IMR-90 (cell line): Measurements from ENCODE around the gene MDM2. TPM values are rescaled to one million over a fixed set of nuclear protein-coding genes. Genes with fewer than 3 reads are reported as not detected.

Experiments used
- ATAC-seq: fragments of 200-7000 bp; cut with Tn5 transposase; 2 replicates; pipeline ENCODE4 v1.9.1; 2020; ENCODE audit warnings: low read depth, mild to moderate bottlenecking, moderate library complexity
- BruUV-seq: library from RNA; stranded (reverse); fragments of 400-500 nt; replicated peaks from 2 replicates; lab custom pipeline; 2021; lab: Mats Ljungman, UMichigan
- CTCF ChIA-PET: fragments of 300-600 bp; formaldehyde crosslinking; extraction: SDS; loops from one replicate; lab custom pipeline; 2021; ENCODE audit warnings: antibody characterized with exemption; lab: Yijun Ruan, JAX
- POLR2A ChIA-PET: fragments of 300-600 bp; sonication (Branson Sonifier 250); formaldehyde crosslinking; loops from one replicate; lab custom pipeline; 2022; ENCODE audit warnings: antibody characterized with exemption; ENCODE audit not compliant: unreplicated experiment; lab: Charles Lee
- DNase-seq: peaks from one replicate; pipeline ENCODE4 v3.0.0; 2013
- H2AFZ ChIP-seq: replicated peaks from 2 replicates; pipeline ENCODE3; 2013; ENCODE audit warnings: low read length, mild to moderate bottlenecking; ENCODE audit not compliant: poor library complexity
- H2AK5ac ChIP-seq: 2 replicates; pipeline ENCODE4 v1.6.1; 2013; ENCODE audit warnings: low read depth, low read length, inconsistent platforms
- H2AK9ac ChIP-seq: replicated peaks from 2 replicates; pipeline ENCODE3; 2013; ENCODE audit warnings: mild to moderate bottlenecking, low read depth, low read length, moderate library complexity; ENCODE audit not compliant: poor library complexity
- H2BK120ac ChIP-seq: 2 replicates; pipeline ENCODE4 v1.6.1; 2013; ENCODE audit warnings: low read depth, low read length, inconsistent platforms
- H2BK15ac ChIP-seq: 3 replicates; pipeline ENCODE4 v1.6.1; 2013; ENCODE audit warnings: low read depth, low read length, inconsistent platforms
- H2BK20ac ChIP-seq: 2 replicates; pipeline ENCODE4 v1.6.1; 2013; ENCODE audit warnings: low read depth, mild to moderate bottlenecking, inconsistent platforms, low read length, moderate library complexity
- H2BK5ac ChIP-seq: 2 replicates; pipeline ENCODE4 v1.6.1; 2013; ENCODE audit warnings: mild to moderate bottlenecking, low read depth, low read length, inconsistent platforms; ENCODE audit not compliant: poor library complexity, severe bottlenecking
- H3K14ac ChIP-seq: replicated peaks from 2 replicates; pipeline ENCODE4 v1.6.1; 2013; ENCODE audit warnings: low read depth, low read length, inconsistent platforms
- H3K18ac ChIP-seq: 2 replicates; pipeline ENCODE4 v1.6.1; 2013; ENCODE audit warnings: low read depth, low read length, control low read depth
- H3K23ac ChIP-seq: 2 replicates; pipeline ENCODE4 v1.6.1; 2013; ENCODE audit warnings: low read depth, low read length, inconsistent platforms
- H3K27ac ChIP-seq: 2 replicates; pipeline ENCODE4 v1.5.1; 2013; ENCODE audit warnings: mild to moderate bottlenecking, control low read depth, low read length; ENCODE audit not compliant: insufficient read depth
- H3K27me3 ChIP-seq: 2 replicates; pipeline ENCODE4 v1.6.1; 2013; ENCODE audit warnings: low read length; ENCODE audit not compliant: control insufficient read depth, insufficient read depth
- H3K36me3 ChIP-seq: 2 replicates; pipeline ENCODE4 v1.6.1; 2013; ENCODE audit warnings: low read length, mixed read lengths; ENCODE audit not compliant: control insufficient read depth, insufficient read depth
- H3K4ac ChIP-seq: 2 replicates; pipeline ENCODE4 v1.6.1; 2013; ENCODE audit warnings: low read depth, low read length, inconsistent platforms
- H3K4me1 ChIP-seq: 2 replicates; pipeline ENCODE4 v1.6.1; 2013; ENCODE audit warnings: low read length, mixed read lengths; ENCODE audit not compliant: control insufficient read depth, insufficient read depth
- H3K4me2 ChIP-seq: 2 replicates; pipeline ENCODE4 v1.6.1; 2013; ENCODE audit warnings: low read depth, mild to moderate bottlenecking, control low read depth, low read length, moderate library complexity
- H3K4me3 ChIP-seq: 2 replicates; pipeline ENCODE4 v1.5.1; 2013; ENCODE audit warnings: low read depth, mild to moderate bottlenecking, control low read depth, low read length, moderate library complexity; ENCODE audit not compliant: insufficient read depth
- H3K56ac ChIP-seq: 2 replicates; pipeline ENCODE4 v1.6.1; 2013; ENCODE audit warnings: low read length, inconsistent platforms; ENCODE audit not compliant: insufficient read depth; ENCODE audit errors: extremely low read depth
- H3K79me1 ChIP-seq, 2 experiments: 2 replicates each; pipeline ENCODE4 v1.6.1; 2013; ENCODE audit warnings: low read length in 2 of 2, inconsistent platforms in 1 of 2, low read depth in 1 of 2
- H3K9ac ChIP-seq: 2 replicates; pipeline ENCODE4 v1.6.1; 2013; ENCODE audit warnings: low read depth, low read length, control low read depth
- H3K9me1 ChIP-seq: 2 replicates; pipeline ENCODE4 v1.6.1; 2013; ENCODE audit warnings: low read length, inconsistent platforms; ENCODE audit not compliant: insufficient read depth
- H3K9me3 ChIP-seq: 2 replicates; pipeline ENCODE4 v1.6.1; 2013; ENCODE audit warnings: low read length; ENCODE audit not compliant: control insufficient read depth, insufficient read depth
- H4K20me1 ChIP-seq: 2 replicates; pipeline ENCODE4 v1.6.1; 2013; ENCODE audit warnings: low read length, inconsistent platforms; ENCODE audit not compliant: insufficient read depth
- H4K5ac ChIP-seq: 2 replicates; pipeline ENCODE4 v1.6.1; 2013; ENCODE audit warnings: mild to moderate bottlenecking, low read depth, low read length, control low read depth
- H4K8ac ChIP-seq, 2 experiments: 2 replicates each; pipeline ENCODE4 v1.6.1; 2013; ENCODE audit warnings: low read depth in 2 of 2, low read length in 2 of 2, control low read depth in 1 of 2, inconsistent platforms in 1 of 2
- H4K91ac ChIP-seq: 2 replicates; pipeline ENCODE4 v1.6.1; 2013; ENCODE audit warnings: low read depth, low read length, inconsistent platforms; ENCODE audit not compliant: insufficient read depth
- BHLHE40 ChIP-seq: fragments of 150-350 bp; IDR thresholded peaks from 2 replicates; pipeline ENCODE4 v1.6.1; 2016; ENCODE audit warnings: mild to moderate bottlenecking, low read depth, low read length
- CEBPB ChIP-seq: IDR thresholded peaks from 2 replicates; pipeline ENCODE4 v1.6.1; 2012; ENCODE audit warnings: low read depth, low read length, improper control_type of control experiment
- CHD1 ChIP-seq: IDR thresholded peaks from 2 replicates; pipeline ENCODE4 v1.6.1; 2012; ENCODE audit warnings: low read depth, low read length, improper control_type of control experiment
- CTCF ChIP-seq: conservative IDR thresholded peaks from 2 replicates; pipeline ENCODE4 v1.5.1; 2012; ENCODE audit warnings: mild to moderate bottlenecking, low read depth, low read length, improper control_type of control experiment
- ELK1 ChIP-seq: fragments of 150-350 bp; IDR thresholded peaks from 2 replicates; pipeline ENCODE4 v1.6.1; 2016; ENCODE audit warnings: low read depth, mild to moderate bottlenecking, low read length, moderate library complexity, borderline replicate concordance
- FOS ChIP-seq: fragments of 150-350 bp; IDR thresholded peaks from 2 replicates; pipeline ENCODE4 v1.6.1; 2016; ENCODE audit warnings: low read depth, low read length
- MAFK ChIP-seq: IDR thresholded peaks from 2 replicates; pipeline ENCODE4 v1.6.1; 2012; ENCODE audit warnings: low read depth, low read length, improper control_type of control experiment
- MAZ ChIP-seq: IDR thresholded peaks from 2 replicates; pipeline ENCODE4 v1.6.1; 2012; ENCODE audit warnings: low read depth, mild to moderate bottlenecking, low read length, improper control_type of control experiment, moderate library complexity, borderline replicate concordance
- MXI1 ChIP-seq: IDR thresholded peaks from 2 replicates; pipeline ENCODE4 v1.6.1; 2012; ENCODE audit warnings: low read depth, mild to moderate bottlenecking, low read length, moderate library complexity, borderline replicate concordance
- NFE2L2 ChIP-seq: fragments of 150-350 bp; IDR thresholded peaks from 2 replicates; pipeline ENCODE4 v1.6.1; 2016; ENCODE audit warnings: low read depth, mild to moderate bottlenecking, low read length
- POLR2A ChIP-seq: IDR thresholded peaks from 2 replicates; pipeline ENCODE4 v1.6.1; 2012; ENCODE audit warnings: mild to moderate bottlenecking, low read depth, low read length
- RAD21 ChIP-seq: IDR thresholded peaks from 2 replicates; pipeline ENCODE4 v1.6.1; 2012; ENCODE audit warnings: low read length, improper control_type of control experiment
- RCOR1 ChIP-seq: IDR thresholded peaks from 2 replicates; pipeline ENCODE4 v1.6.1; 2012; ENCODE audit warnings: mild to moderate bottlenecking, low read length, improper control_type of control experiment; ENCODE audit not compliant: insufficient replicate concordance
- RFX5 ChIP-seq: IDR thresholded peaks from 2 replicates; pipeline ENCODE4 v1.8.0; 2012; ENCODE audit warnings: low read depth, mild to moderate bottlenecking, low read length, moderate library complexity
- SMC3 ChIP-seq: fragments of 150-350 bp; IDR thresholded peaks from 2 replicates; pipeline ENCODE4 v1.6.1; 2016; ENCODE audit warnings: low read depth, mild to moderate bottlenecking, antibody characterized with exemption, low read length, moderate library complexity
- USF2 ChIP-seq: fragments of 150-350 bp; IDR thresholded peaks from 2 replicates; pipeline ENCODE4 v1.6.1; 2017; ENCODE audit warnings: mild to moderate bottlenecking, antibody characterized with exemption, low read length, low read depth
- WGBS, 2 experiments: methylation state at CpG; one replicate each; pipeline versions ENCODE4 v1.1.5 to v1.1.7; 2013; ENCODE audit warnings: missing lambda C conversion rate in 2 of 2; ENCODE audit not compliant: insufficient read length in 1 of 2; ENCODE audit errors: extremely low coverage in 2 of 2; 5-methylcytosine and 5-hydroxymethylcytosine counted together
- dilution Hi-C: fragments of 300-500 bp; cut with HindIII; formaldehyde crosslinking; loops from one replicate; pipeline ENCODE4 v1.14.3; 2018; ENCODE audit warnings: low sequenced_read_pairs; ENCODE audit not compliant: unreplicated experiment
- in situ Hi-C: fragments of 300-500 bp; cut with MboI; formaldehyde crosslinking; loops from 3 replicates; pipeline ENCODE4 v1.14.3; 2019; ENCODE audit warnings: low sequenced_read_pairs, inconsistent platforms, mixed read lengths
- intact Hi-C: fragments of 100-400 bp; cut with micrococcal nuclease; formaldehyde crosslinking; loops from 2 replicates; pipeline ENCODE4 v1.10.0; 2022
- polyA plus RNA-seq, 3 experiments: library from polyadenylated mRNA; depleted of rRNA; stranded (reverse); fragments of >200 nt; gene quantifications; 2 replicates each; pipeline ENCODE4 v1.2.3, GENCODE V29; 2012; ENCODE audit warnings: low replicate concordance in 1 of 3
- total RNA-seq: library from RNA; depleted of rRNA; stranded (reverse); fragments of >200 nt; gene quantifications from 2 replicates; pipeline ENCODE4 v1.2.3, GENCODE V29; 2012

MDM2 gene
- total and polyA plus RNA-seq, 2 of the 4 experiments (the other 2 are of a cell fraction) = 21.9 to 196 TPM

GRCh38 chr12:68851592-68852306 is 43.8 kb downstream of the MDM2 start:
- no peaks in the 10 kb centered on the region for H3K36me3 ChIP-seq
- H3K27me3 ChIP-seq = no peaks in the 10 kb centered on the region
- H3K4me2 ChIP-seq = no peak overlapping the region
- in situ Hi-C loops = no loop called here
- ChIA-PET POLR2A (no interaction called here), CTCF (interaction anchor here (0.6 kb wide), 1 partner anchor 38 kb away, joined by 3 read pairs; no protein-coding TSS in a partner anchor)
- H3K14ac ChIP-seq = no peak overlapping the region
- WGBS, 2 experiments = no CpG with 5 or more reads among the region's 2 CpGs
- peak; percentile 7; the same call in 1 of the 2 replicates for ATAC-seq
- H3K79me1 ChIP-seq = no peaks in the 10 kb centered on the region
- dilution Hi-C loops = no loop called here
- DNase-seq = no peak
- H4K91ac ChIP-seq = no peak overlapping the region
- H3K4me3 ChIP-seq = no peak overlapping the region
- no peak overlapping the region for H4K5ac ChIP-seq
- H2BK20ac ChIP-seq = no peak overlapping the region
- H3K23ac ChIP-seq = no peak overlapping the region
- H3K9me3 ChIP-seq = no peaks in the 10 kb centered on the region
- no peaks in the 10 kb centered on the region for H4K20me1 ChIP-seq
- H3K18ac ChIP-seq = no peak overlapping the region
- no peak overlapping the region for H2AK9ac ChIP-seq
- no peak overlapping the region for H2AFZ ChIP-seq
- no peak overlapping the region for H4K8ac ChIP-seq
- no peak overlapping the region for H3K9ac ChIP-seq
- BruUV-seq = no TSS peak
- no peak overlapping the region for H2BK120ac ChIP-seq
- H2BK5ac ChIP-seq = no peak overlapping the region
- no peak for TF ChIP-seq ELK1
- no peak for TF ChIP-seq MAFK
- TF ChIP-seq RCOR1 = no peak
- TF ChIP-seq CHD1 = no peak
- TF ChIP-seq FOS = no peak
- TF ChIP-seq BHLHE40 = no peak
- no peak for TF ChIP-seq NFE2L2
- TF ChIP-seq SMC3 = no peak
- TF ChIP-seq USF2 = no peak
- TF ChIP-seq RFX5 = no peak
- no peak for TF ChIP-seq POLR2A
- TF ChIP-seq MAZ = no peak
- no peak for TF ChIP-seq CEBPB
- TF ChIP-seq RAD21 = no peak
- no peak for TF ChIP-seq CTCF
- TF ChIP-seq MXI1 = no peak
- no peaks in the 10 kb centered on the region for H3K4me1 ChIP-seq
- no peaks in the 10 kb centered on the region for H3K9me1 ChIP-seq
- H2AK5ac ChIP-seq = no peak overlapping the region
- intact Hi-C loops = no loop called here
- no peak overlapping the region for H3K4ac ChIP-seq
- no peak overlapping the region for H3K56ac ChIP-seq
- H3K27ac ChIP-seq = no peak overlapping the region
- H2BK15ac ChIP-seq = no peak overlapping the region
